H1 (cell line): ENCODE results near the gene GMPR2. TPM values are rescaled to one million over a fixed set of nuclear protein-coding genes. Genes with fewer than 3 reads are reported as not detected.
A peak's percentile ranks its signal among the peaks of the same experiment; 100 is the strongest.

Source experiments
- CTCF ChIA-PET: fragments of 300-600 bp; sonication (Branson Sonifier 250); formaldehyde crosslinking; loops from one replicate; lab custom pipeline; 2021; ENCODE audit not compliant: partially characterized antibody; lab: Charles Lee
- POLR2A ChIA-PET: fragments of 300-600 bp; sonication (Branson Sonifier 250); formaldehyde crosslinking; loops from one replicate; lab custom pipeline; 2021; ENCODE audit warnings: inconsistent platforms; ENCODE audit not compliant: partially characterized antibody; lab: Charles Lee
- DNase-seq, 2 experiments: peaks; one replicate each; pipeline versions ENCODE4 v3.0.0 to v3.0.0-alpha.2; 2010 to 2022; ENCODE audit warnings: low spot score in 2 of 2, low read depth in 1 of 2, mixed read lengths in 1 of 2
- FAIRE-seq: peaks from 2 replicates; lab custom pipeline; 2011; peaks lifted over from hg19 to GRCh38; lab: Jason Lieb, UNC
- H2AFZ ChIP-seq: 2 replicates; pipeline ENCODE4 v1.8.1; 2012; ENCODE audit warnings: low read length, inconsistent platforms
- H2AK5ac ChIP-seq: 2 replicates; pipeline ENCODE4 v1.6.1; 2013; ENCODE audit warnings: low read depth, low read length
- H2BK120ac ChIP-seq: replicated peaks from 2 replicates; pipeline ENCODE3; 2013; ENCODE audit warnings: low read depth, low read length, inconsistent platforms
- H2BK12ac ChIP-seq: 2 replicates; pipeline ENCODE4 v1.6.1; 2013; ENCODE audit warnings: low read depth, low read length
- H2BK15ac ChIP-seq: 2 replicates; pipeline ENCODE4 v1.6.1; 2013; ENCODE audit warnings: low read length
- H2BK20ac ChIP-seq: 2 replicates; pipeline ENCODE4 v1.6.1; 2013; ENCODE audit warnings: low read length
- H2BK5ac ChIP-seq: 2 replicates; pipeline ENCODE4 v1.6.1; 2013; ENCODE audit warnings: low read depth, low read length
- H3K14ac ChIP-seq: 2 replicates; pipeline ENCODE4 v1.6.1; 2013; ENCODE audit warnings: inconsistent platforms; ENCODE audit not compliant: insufficient read length
- H3K18ac ChIP-seq: 2 replicates; pipeline ENCODE4 v1.6.1; 2013; ENCODE audit warnings: low read length; ENCODE audit errors: extremely low read depth
- H3K23ac ChIP-seq: 2 replicates; pipeline ENCODE4 v1.6.1; 2013; ENCODE audit warnings: inconsistent platforms; ENCODE audit not compliant: insufficient read length
- H3K23me2 ChIP-seq: 2 replicates; pipeline ENCODE4 v1.6.1; 2013; ENCODE audit warnings: low read depth, low read length
- H3K27ac ChIP-seq: 2 replicates; pipeline ENCODE4 v1.6.1; 2011; ENCODE audit warnings: low read depth, low read length, inconsistent platforms
- H3K27me3 ChIP-seq, 4 experiments: replicated peaks in 1 of 4; 1 replicate in 1 of 4; 2 replicates in 3 of 4; pipeline versions ENCODE4 v1.6.1 to v1.8.1; 2011 to 2013; ENCODE audit warnings: low read length in 3 of 4, mild to moderate bottlenecking in 3 of 4, inconsistent platforms in 2 of 4, mixed read lengths in 2 of 4, moderate library complexity in 1 of 4; ENCODE audit not compliant: control insufficient read depth in 3 of 4, insufficient read depth in 3 of 4; ENCODE audit errors: extremely low read depth in 1 of 4
- H3K36me3 ChIP-seq, 4 experiments: 2 replicates each; pipeline versions ENCODE4 v1.6.1 to v1.8.1; 2011 to 2013; ENCODE audit warnings: mild to moderate bottlenecking in 4 of 4, low read length in 3 of 4, moderate library complexity in 2 of 4, control low read depth in 1 of 4, inconsistent platforms in 1 of 4; ENCODE audit not compliant: insufficient read depth in 4 of 4, control insufficient read depth in 2 of 4
- H3K4ac ChIP-seq: replicated peaks from 2 replicates; pipeline ENCODE3; 2013; ENCODE audit warnings: low read length, low read depth, mixed read lengths, inconsistent platforms; ENCODE audit not compliant: insufficient read length
- H3K4me1 ChIP-seq, 4 experiments: replicated peaks in 1 of 4; 1 replicate in 1 of 4; 2 replicates in 3 of 4; pipeline versions ENCODE4 v1.6.1 to v1.8.1; 2011 to 2013; ENCODE audit warnings: low read length in 3 of 4, inconsistent platforms in 2 of 4, mixed read lengths in 1 of 4; ENCODE audit not compliant: insufficient read depth in 4 of 4, control insufficient read depth in 3 of 4
- H3K4me2 ChIP-seq, 2 experiments: 2 replicates each; pipeline versions ENCODE4 v1.6.1 to v1.8.1; 2011 to 2013; ENCODE audit warnings: low read depth in 2 of 2, low read length in 2 of 2, control low read depth in 1 of 2, inconsistent platforms in 1 of 2, mild to moderate bottlenecking in 1 of 2; ENCODE audit not compliant: insufficient read depth in 1 of 2
- H3K4me3 ChIP-seq, 4 experiments: fragments of 200-600, 300-600 bp in 1 of 4; sonication (generic), shearing (Covaris generic), sonication (Bioruptor Twin) in 1 of 4; 2 replicates each; pipeline versions ENCODE4 v1.5.1 to v1.8.1; 2011 to 2016; ENCODE audit warnings: low read length in 4 of 4, low read depth in 3 of 4, control low read depth in 2 of 4, inconsistent platforms in 2 of 4, mild to moderate bottlenecking in 2 of 4, mixed read lengths in 1 of 4, moderate library complexity in 1 of 4; ENCODE audit not compliant: insufficient read depth in 2 of 4; ENCODE audit errors: extremely low read depth in 1 of 4
- H3K56ac ChIP-seq: replicated peaks from 2 replicates; pipeline ENCODE3; 2013; ENCODE audit warnings: low read depth, mild to moderate bottlenecking, mixed read lengths, low read length, inconsistent platforms; ENCODE audit not compliant: insufficient read length
- H3K79me1 ChIP-seq: 2 replicates; pipeline ENCODE4 v1.6.1; 2013; ENCODE audit warnings: low read depth, low read length, control low read depth
- H3K79me2 ChIP-seq, 2 experiments: 2 replicates each; pipeline versions ENCODE4 v1.6.1 to v1.8.1; 2012 to 2013; ENCODE audit warnings: low read length in 2 of 2, mild to moderate bottlenecking in 2 of 2, inconsistent platforms in 1 of 2; ENCODE audit not compliant: insufficient read depth in 2 of 2, control insufficient read depth in 1 of 2
- H3K9ac ChIP-seq, 4 experiments: replicated peaks in 1 of 4; 1 replicate in 1 of 4; 2 replicates in 3 of 4; pipeline versions ENCODE4 v1.6.1 to v1.8.1; 2011 to 2013; ENCODE audit warnings: low read depth in 3 of 4, low read length in 3 of 4, control low read depth in 2 of 4, mild to moderate bottlenecking in 2 of 4, moderate library complexity in 2 of 4, inconsistent platforms in 1 of 4; ENCODE audit errors: extremely low read depth in 1 of 4
- H3K9me3 ChIP-seq, 2 experiments: 2 replicates each; pipeline versions ENCODE4 v1.6.1 to v1.8.1; 2012 to 2013; ENCODE audit warnings: mild to moderate bottlenecking in 2 of 2, moderate library complexity in 2 of 2, control low read depth in 1 of 2, inconsistent platforms in 1 of 2, low read depth in 1 of 2, low read length in 1 of 2, mixed read lengths in 1 of 2; ENCODE audit not compliant: insufficient read depth in 2 of 2
- H4K20me1 ChIP-seq, 2 experiments: replicated peaks in 1 of 2; 2 replicates each; pipeline versions ENCODE3 to v1.8.1; 2011 to 2013; ENCODE audit warnings: inconsistent platforms in 2 of 2, low read length in 2 of 2, mild to moderate bottlenecking in 1 of 2; ENCODE audit not compliant: insufficient read depth in 2 of 2, control insufficient read depth in 1 of 2
- H4K5ac ChIP-seq: 2 replicates; pipeline ENCODE4 v1.6.1; 2013; ENCODE audit warnings: low read length, low read depth, mixed read lengths, inconsistent platforms; ENCODE audit not compliant: insufficient read length
- H4K8ac ChIP-seq: 2 replicates; pipeline ENCODE4 v1.8.0; 2013; ENCODE audit warnings: mild to moderate bottlenecking, moderate library complexity, low read length, inconsistent platforms; ENCODE audit not compliant: insufficient read depth; ENCODE audit errors: extremely low read depth
- H4K91ac ChIP-seq: replicated peaks from 2 replicates; pipeline ENCODE3; 2013; ENCODE audit warnings: low read length, mixed read lengths, inconsistent platforms; ENCODE audit not compliant: insufficient read length
- CREB1 ChIP-seq: IDR thresholded peaks from 2 replicates; pipeline ENCODE4 v1.6.1; 2012; ENCODE audit warnings: inconsistent platforms
- KDM1A ChIP-seq: fragments of 200-600, 300-600 bp; sonication (generic); IDR thresholded peaks from 2 replicates; pipeline ENCODE4 v1.7.1; 2016; ENCODE audit warnings: mild to moderate bottlenecking, low read length, borderline replicate concordance
- RAD21 ChIP-seq, 2 experiments: IDR thresholded peaks in 1 of 2; conservative IDR thresholded peaks in 1 of 2; 2 replicates each; pipeline ENCODE4 v1.6.1; 2011; ENCODE audit warnings: low read depth in 2 of 2, low read length in 2 of 2, improper control_type of control experiment in 1 of 2, inconsistent platforms in 1 of 2, mild to moderate bottlenecking in 1 of 2, moderate library complexity in 1 of 2
- SAP30 ChIP-seq: fragments of 300-600 bp; sonication (generic); IDR thresholded peaks from 2 replicates; pipeline ENCODE4 v1.7.1; 2012; ENCODE audit warnings: low read length, moderate library complexity, mild to moderate bottlenecking, inconsistent platforms; ENCODE audit not compliant: insufficient read depth, insufficient replicate concordance
- SRF ChIP-seq: IDR thresholded peaks from 2 replicates; pipeline ENCODE4 v1.6.1; 2011; ENCODE audit warnings: mild to moderate bottlenecking, low read depth, low read length, moderate library complexity
- TCF12 ChIP-seq: IDR thresholded peaks from 2 replicates; pipeline ENCODE4 v1.6.1; 2011; ENCODE audit warnings: low read depth, mild to moderate bottlenecking, low read length
- WGBS, 2 experiments: shearing (Covaris generic) in 1 of 2; methylation state at CpG; one replicate each; pipeline versions ENCODE4 v1.1.6 to v1.1.7; 2013 to 2015; ENCODE audit warnings: low lambda C conversion rate in 2 of 2, mixed read lengths in 2 of 2, inconsistent platforms in 1 of 2, low coverage in 1 of 2, missing lambda C conversion rate in 1 of 2; ENCODE audit not compliant: insufficient replicate concordance in 2 of 2, insufficient coverage in 1 of 2, insufficient read length in 1 of 2; ENCODE audit errors: extremely low coverage in 1 of 2, missing lambda C conversion rate in 1 of 2; 5-methylcytosine and 5-hydroxymethylcytosine counted together
- polyA plus RNA-seq, 7 experiments: library from polyadenylated mRNA; depleted of rRNA in 3 of 7; stranded (reverse) in 5 of 7; unstranded in 2 of 7; fragments of >200 nt in 5 of 7; fragments of 200-250 nt in 2 of 7; gene quantifications; 1 replicate in 5 of 7; 2 replicates in 1 of 7; 4 replicates in 1 of 7; pipeline versions ENCODE4 v1.2.1 to v1.2.3, GENCODE V29; 2011 to 2013; ENCODE audit warnings: missing spikeins in 2 of 7, mixed read lengths in 2 of 7
- total RNA-seq: library from RNA; stranded (reverse); fragmentation: NEBNext Ultra II Directional; extraction: Animal tissue kit (Norgen Biotek cat#: 25700); gene quantifications from 2 replicates; pipeline ENCODE4 v1.2.1, GENCODE V29; 2021
- TF ChIP-seq, protein P1 (sequence below): IDR thresholded peaks from 2 replicates; pipeline ENCODE4 v1.6.1; 2012; ENCODE audit warnings: inconsistent platforms
- TF ChIP-seq, protein P2 (sequence below): IDR thresholded peaks from 2 replicates; pipeline ENCODE4 v1.6.1; 2012; ENCODE audit warnings: low read length, inconsistent platforms

The GMPR2 gene
- total and polyA plus RNA-seq, 2 of the 8 experiments (the other 6 are each of a cell fraction or from before 2014, with no cell fraction given), result 61.6 to 85.3 TPM

DNA sequence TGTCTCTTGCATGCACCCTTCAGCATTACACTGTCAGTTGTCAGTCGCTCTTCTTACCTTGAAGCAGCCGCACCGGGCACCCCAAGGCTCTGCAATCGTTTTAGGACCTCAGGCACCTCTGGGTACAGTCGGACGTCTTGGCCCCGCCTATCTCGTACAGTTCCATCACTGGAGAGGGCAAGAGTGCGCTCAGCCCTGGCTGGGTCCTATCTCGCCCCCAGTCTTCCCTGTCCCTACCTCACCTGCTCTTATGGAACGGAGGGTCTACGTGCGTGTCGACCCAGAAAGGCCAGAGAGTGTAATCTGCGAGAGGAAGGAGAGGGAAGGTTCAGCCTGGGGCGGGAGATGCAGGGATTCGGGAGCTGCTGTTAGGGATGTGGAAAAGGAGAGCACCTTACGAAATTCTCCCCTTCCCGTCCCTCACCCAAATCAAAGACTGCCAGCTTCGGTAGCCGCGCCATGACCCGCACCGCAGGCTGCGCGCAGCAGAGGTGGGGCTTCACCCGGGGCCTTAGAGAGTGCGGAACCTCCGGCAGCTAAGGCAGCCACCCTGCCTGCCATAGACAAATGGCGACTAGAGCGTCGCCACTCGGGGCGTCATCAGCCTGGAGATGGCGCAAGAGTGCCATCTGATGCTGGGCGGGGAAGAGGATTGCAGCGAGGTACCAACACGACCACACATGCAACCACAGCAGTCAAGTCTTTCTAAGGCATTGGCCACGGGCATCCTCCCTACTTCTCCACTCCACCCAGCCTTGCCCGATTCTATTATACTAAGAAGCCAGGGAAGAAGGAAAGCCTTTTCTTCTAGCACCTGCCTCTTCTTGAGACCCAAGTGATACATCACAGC is 17.0 kb upstream of the GMPR2 start, which contains the start of gene MDP1:
Gene MDP1, minus strand, starts transcription at position 572 of the 850 bp plus-strand sequence. Its CDS starts 111 bp downstream, at position 461.
- peaks cover 0 to 9% of the 10 kb centered on the region in 2 experiments; a peak in 2 of 4 replicates for H3K79me2 ChIP-seq
- peak; percentile 73 to 82 for DNase-seq
- ChIA-PET CTCF (interaction anchor here (0.5 to 2.1 kb wide), 19 partner anchors 9 to 1914 kb away, joined by 3 to 7 read pairs (median 4); partner anchors contain the start of genes CIDEB, TINF2 and TM9SF1), POLR2A (interaction anchor here (0.6 to 11.1 kb wide), 20 partner anchors 9 to 129 kb away, joined by 3 to 119 read pairs (median 4); partner anchors contain the start of genes GMPR2, IPO4, RABGGTA and TINF2)
- peak within 1 kb of the TSS; percentile 76 to 84 (median 78) for H3K9ac ChIP-seq
- no peak within 1 kb of the TSS for H3K18ac ChIP-seq
- peaks cover 0 to 5% (median 2%) of the 10 kb centered on the region in 4 experiments; a peak in 1 of 7 replicates for H3K4me1 ChIP-seq
- H3K23me2 ChIP-seq, result peaks cover 8% of the 10 kb centered on the region
- H2BK12ac ChIP-seq, result no peak within 1 kb of the TSS
- H4K5ac ChIP-seq, result peak within 1 kb of the TSS; percentile 43
- peak; percentile 55 for FAIRE-seq
- H3K4me2 ChIP-seq, result peak within 1 kb of the TSS; percentile 70 to 86
- no peak within 1 kb of the TSS for H3K23ac ChIP-seq
- no peaks in the 10 kb centered on the region for H3K9me3 ChIP-seq
- peak within 1 kb of the TSS; percentile 21; the same call in 1 of the 2 replicates for H2AFZ ChIP-seq
- no peak within 1 kb of the TSS for H2BK20ac ChIP-seq
- peaks cover 0 to 9% (median 6%) of the 10 kb centered on the region in 4 experiments; a peak in 6 of 8 replicates for H3K36me3 ChIP-seq
- H2BK15ac ChIP-seq, result 0 out of 2 replicates have a peak within 1 kb of the TSS, but pooled peaks have one; percentile 66
- H4K91ac ChIP-seq, result peak within 1 kb of the TSS; percentile 71
- peak within 1 kb of the TSS; percentile 78 for H2BK5ac ChIP-seq
- no peaks in the 10 kb centered on the region for H3K79me1 ChIP-seq
- H3K4ac ChIP-seq, result peak within 1 kb of the TSS; percentile 55
- H3K27me3 ChIP-seq, result no peaks in the 10 kb centered on the region
- peaks cover 0 to 1% of the 10 kb centered on the region in 2 experiments for H4K20me1 ChIP-seq
- H3K27ac ChIP-seq, result peak within 1 kb of the TSS; percentile 72
- H3K4me3 ChIP-seq, result peak within 1 kb of the TSS; percentile 77 to 94 (median 84)
- H3K56ac ChIP-seq, result peak within 1 kb of the TSS; percentile 27
- no peak within 1 kb of the TSS for H3K14ac ChIP-seq
- H2AK5ac ChIP-seq, result no peak within 1 kb of the TSS
- peak within 1 kb of the TSS; percentile 84 for H4K8ac ChIP-seq
- H2BK120ac ChIP-seq, result no peak within 1 kb of the TSS
- WGBS, 2 experiments, result 3% methylated on average over 39 of the region's 40 CpGs; no CpG with 5 or more reads in 1 of the 2 experiments
- TF ChIP-seq, protein P1, sequence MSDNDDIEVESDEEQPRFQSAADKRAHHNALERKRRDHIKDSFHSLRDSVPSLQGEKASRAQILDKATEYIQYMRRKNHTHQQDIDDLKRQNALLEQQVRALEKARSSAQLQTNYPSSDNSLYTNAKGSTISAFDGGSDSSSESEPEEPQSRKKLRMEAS, result peak; percentile 72; the same call in 1 of the 2 replicates
- TF ChIP-seq CREB1 (peak; percentile 96), RAD21 (IDR thresholded peaks at IDR 0.05 in 1 of 2, conservative IDR thresholded peaks at IDR 0.05 in 1 of 2; ENCODE audit: low read depth in 2 of 2, low read length in 2 of 2) (peak; percentile 65 to 73), KDM1A (no peak), SAP30 (no peak), TCF12 (no peak), SRF (no peak)
- TF ChIP-seq, protein P2, sequence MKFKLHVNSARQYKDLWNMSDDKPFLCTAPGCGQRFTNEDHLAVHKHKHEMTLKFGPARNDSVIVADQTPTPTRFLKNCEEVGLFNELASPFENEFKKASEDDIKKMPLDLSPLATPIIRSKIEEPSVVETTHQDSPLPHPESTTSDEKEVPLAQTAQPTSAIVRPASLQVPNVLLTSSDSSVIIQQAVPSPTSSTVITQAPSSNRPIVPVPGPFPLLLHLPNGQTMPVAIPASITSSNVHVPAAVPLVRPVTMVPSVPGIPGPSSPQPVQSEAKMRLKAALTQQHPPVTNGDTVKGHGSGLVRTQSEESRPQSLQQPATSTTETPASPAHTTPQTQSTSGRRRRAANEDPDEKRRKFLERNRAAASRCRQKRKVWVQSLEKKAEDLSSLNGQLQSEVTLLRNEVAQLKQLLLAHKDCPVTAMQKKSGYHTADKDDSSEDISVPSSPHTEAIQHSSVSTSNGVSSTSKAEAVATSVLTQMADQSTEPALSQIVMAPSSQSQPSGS, result peak; percentile 39; the same call in 1 of the 2 replicates
